Peyer's patch (tissue), 4 donors: Measurements from ENCODE around the gene CCT6A.

Source experiments
- POLR2A ChIP-seq, 2 donors: fragments of 450-650 bp; IDR thresholded peaks; one replicate each; pipeline ENCODE4 v1.5.1; 2017; ENCODE audit warnings: antibody characterized with exemption in 2 of 2, mild to moderate bottlenecking in 2 of 2, moderate library complexity in 2 of 2
- TF ChIP-seq, protein P1 (sequence below), 6 experiments: fragments of 450-650 bp in 4 of 6; fragments of 200-600 bp in 2 of 6; sonication (generic) in 1 of 6; IDR thresholded peaks; one replicate each; pipeline ENCODE4 v1.5.1; 2017 to 2019; ENCODE audit warnings: antibody characterized with exemption in 6 of 6, mild to moderate bottlenecking in 3 of 6, moderate library complexity in 1 of 6

DNA sequence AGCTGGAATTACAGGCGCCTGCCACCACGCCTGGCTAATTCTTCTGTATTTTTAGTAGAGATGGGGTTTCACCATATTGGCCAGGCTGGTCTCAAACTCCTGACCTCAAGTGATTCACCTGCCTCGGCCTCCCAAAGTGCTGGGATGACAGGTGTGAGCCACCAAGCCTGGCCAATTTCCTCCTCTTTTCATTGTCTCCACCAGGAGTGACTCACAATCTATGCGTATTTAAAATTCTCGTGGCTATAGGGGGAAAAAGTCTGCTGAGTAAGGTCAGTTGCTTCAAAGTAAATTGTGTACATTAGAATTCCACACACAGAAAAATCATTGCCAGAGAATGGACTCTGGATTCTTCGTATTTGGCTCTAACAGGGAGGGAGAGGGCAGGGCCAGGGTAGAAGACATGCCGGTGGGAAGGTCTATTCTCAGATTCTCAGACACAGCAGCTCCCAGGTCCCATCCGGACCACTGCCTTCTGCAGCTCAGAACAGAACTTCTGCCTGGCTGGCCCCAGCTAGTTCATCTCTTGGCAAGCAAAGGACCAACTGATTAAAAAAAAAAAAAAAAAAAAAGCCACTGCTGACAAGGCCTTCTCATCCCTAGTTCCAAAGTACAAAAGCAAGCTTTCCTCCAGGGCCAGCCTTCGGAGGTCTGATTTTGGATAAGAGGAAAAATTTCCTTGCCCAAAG is 22.5 kb upstream of the CCT6A start:
- TF ChIP-seq, protein P1, sequence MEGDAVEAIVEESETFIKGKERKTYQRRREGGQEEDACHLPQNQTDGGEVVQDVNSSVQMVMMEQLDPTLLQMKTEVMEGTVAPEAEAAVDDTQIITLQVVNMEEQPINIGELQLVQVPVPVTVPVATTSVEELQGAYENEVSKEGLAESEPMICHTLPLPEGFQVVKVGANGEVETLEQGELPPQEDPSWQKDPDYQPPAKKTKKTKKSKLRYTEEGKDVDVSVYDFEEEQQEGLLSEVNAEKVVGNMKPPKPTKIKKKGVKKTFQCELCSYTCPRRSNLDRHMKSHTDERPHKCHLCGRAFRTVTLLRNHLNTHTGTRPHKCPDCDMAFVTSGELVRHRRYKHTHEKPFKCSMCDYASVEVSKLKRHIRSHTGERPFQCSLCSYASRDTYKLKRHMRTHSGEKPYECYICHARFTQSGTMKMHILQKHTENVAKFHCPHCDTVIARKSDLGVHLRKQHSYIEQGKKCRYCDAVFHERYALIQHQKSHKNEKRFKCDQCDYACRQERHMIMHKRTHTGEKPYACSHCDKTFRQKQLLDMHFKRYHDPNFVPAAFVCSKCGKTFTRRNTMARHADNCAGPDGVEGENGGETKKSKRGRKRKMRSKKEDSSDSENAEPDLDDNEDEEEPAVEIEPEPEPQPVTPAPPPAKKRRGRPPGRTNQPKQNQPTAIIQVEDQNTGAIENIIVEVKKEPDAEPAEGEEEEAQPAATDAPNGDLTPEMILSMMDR (IDR thresholded peaks at IDR 0.05): no peak
- TF ChIP-seq POLR2A (IDR thresholded peaks at IDR 0.05): no peak
